Naive thymus-derived CD8-positive, alpha-beta T cell (primary cell): Measurements from ENCODE around the gene STK32B. TPM values are rescaled to one million over a fixed set of nuclear protein-coding genes. Genes with fewer than 3 reads are reported as not detected.
"Not testable (repeated sequence)": the region's sequence is repeated elsewhere in the genome, so short reads cannot be mapped to it uniquely, and the experiment has no call there.

Source experiments
- ATAC-seq, 2 donors: fragments of 150-1000 bp; cut with Tn5 transposase in 1 of 2; sonication (Bioruptor Pico), chemical (Tn5 transposase) in 1 of 2; 1 replicate in 1 of 2; 2 replicates in 1 of 2; pipeline ENCODE4 v1.10.0; 2021; ENCODE audit warnings: mild to moderate bottlenecking in 2 of 2, moderate library complexity in 2 of 2
- POLR2A ChIA-PET: fragments of 350-600 bp; sonication (Branson Sonifier 250); formaldehyde crosslinking; loops from one replicate; lab custom pipeline; 2021; ENCODE audit warnings: antibody characterized with exemption; lab: Charles Lee
- DNase-seq, 10 donors: peaks; one replicate each; pipeline versions ENCODE4 v3.0.0 to v3.0.0-alpha.2; 2020 to 2022
- H3K27ac Mint-ChIP-seq, 10 donors: one replicate each; pipeline ENCODE4 v1.8.0; 2020 to 2022; ENCODE audit warnings: mild to moderate bottlenecking in 10 of 10, mixed read lengths in 10 of 10, moderate library complexity in 4 of 10, inconsistent platforms in 1 of 10
- H3K27me3 Mint-ChIP-seq, 5 donors: one replicate each; pipeline ENCODE4 v1.8.0; 2021 to 2022; ENCODE audit warnings: mixed read lengths in 5 of 5
- H3K36me3 Mint-ChIP-seq, 3 donors: one replicate each; pipeline ENCODE4 v1.8.0; 2020 to 2022; ENCODE audit warnings: mixed read lengths in 3 of 3, mild to moderate bottlenecking in 2 of 3, inconsistent platforms in 1 of 3
- H3K4me1 Mint-ChIP-seq, 4 donors: one replicate each; pipeline ENCODE4 v1.8.0; 2021 to 2022; ENCODE audit warnings: mixed read lengths in 4 of 4
- H3K4me3 Mint-ChIP-seq, 10 donors: one replicate each; pipeline ENCODE4 v1.8.0; 2020 to 2022; ENCODE audit warnings: mild to moderate bottlenecking in 10 of 10, mixed read lengths in 10 of 10, moderate library complexity in 6 of 10, inconsistent platforms in 1 of 10
- H3K9me3 Mint-ChIP-seq, 9 donors: one replicate each; pipeline ENCODE4 v1.8.0; 2020 to 2022; ENCODE audit warnings: mixed read lengths in 9 of 9, mild to moderate bottlenecking in 3 of 9, inconsistent platforms in 1 of 9, moderate library complexity in 1 of 9
- polyA plus RNA-seq, 3 donors: library from polyadenylated mRNA; unstranded; fragments of 300-500 nt; fragmentation: Illumina TruSeq; gene quantifications; one replicate each; pipeline ENCODE4 v1.2.3, GENCODE V29; 2021
- total RNA-seq, 8 experiments: library from RNA in 2 of 8; stranded (reverse) in 2 of 8; gene quantifications; one replicate each; pipeline ENCODE4 v1.2.3 and lab custom pipeline; 2021 to 2026

STK32B gene
- total and polyA plus RNA-seq, 5 experiments from 2014 or later = not detected

- H3K36me3 Mint-ChIP-seq = no peaks in the 10 kb centered on the region
- ATAC-seq (no peak), DNase-seq (no peak)
- peaks cover 0 to 5% (median 0%) of the 10 kb centered on the region in 5 donors for H3K27me3 Mint-ChIP-seq
- H3K4me3 Mint-ChIP-seq = no peak overlapping the region
- peaks cover 0 to 7% (median 0%) of the 10 kb centered on the region in 4 donors for H3K4me1 Mint-ChIP-seq
- POLR2A ChIA-PET = no interaction called here
- H3K27ac Mint-ChIP-seq = no peak overlapping the region
- peaks cover 0 to 14% (median 4%) of the 10 kb centered on the region in 9 donors for H3K9me3 Mint-ChIP-seq
Measured at GRCh38 chr4:5412751-5413150, 361.5 kb downstream of the STK32B start.

GRCh38 chr4:5416637-5417036 lies 365.4 kb downstream of the STK32B start:
- ATAC-seq (no peak), DNase-seq (no peak)
- no peak overlapping the region for H3K27ac Mint-ChIP-seq
- POLR2A ChIA-PET = no interaction called here
- H3K9me3 Mint-ChIP-seq = peaks cover 0 to 19% (median 7%) of the 10 kb centered on the region in 9 donors
- H3K27me3 Mint-ChIP-seq = peaks cover 0 to 12% (median 7%) of the 10 kb centered on the region in 5 donors
- H3K4me3 Mint-ChIP-seq = no peak overlapping the region
- no peaks in the 10 kb centered on the region for H3K36me3 Mint-ChIP-seq
- H3K4me1 Mint-ChIP-seq = peaks cover 0 to 7% (median 0%) of the 10 kb centered on the region in 4 donors

- peaks cover 0 to 13% (median 7%) of the 10 kb centered on the region in 5 donors for H3K27me3 Mint-ChIP-seq
- POLR2A ChIA-PET = no interaction called here
- H3K36me3 Mint-ChIP-seq = no peaks in the 10 kb centered on the region
- H3K4me1 Mint-ChIP-seq = peaks cover 0 to 7% (median 2%) of the 10 kb centered on the region in 4 donors
- H3K9me3 Mint-ChIP-seq = peaks cover 0 to 19% (median 7%) of the 10 kb centered on the region in 9 donors
- no peak overlapping the region for H3K27ac Mint-ChIP-seq
- ATAC-seq = no peak
- no peak for DNase-seq
- no peak overlapping the region for H3K4me3 Mint-ChIP-seq
Measured at GRCh38 chr4:5420266-5420665, 369.0 kb downstream of the STK32B start.

- Mint-ChIP-seq H3K27ac (no peak overlapping the region), H3K4me3 (no peak overlapping the region), H3K4me1 (peaks cover 0 to 3% (median 0%) of the 10 kb centered on the region in 4 donors), H3K36me3 (no peaks in the 10 kb centered on the region), H3K9me3 (peaks cover 0 to 19% (median 7%) of the 10 kb centered on the region in 9 donors), H3K27me3 (peaks cover 0 to 13% (median 7%) of the 10 kb centered on the region in 5 donors)
- DNase-seq = no peak
- ATAC-seq = no peak
- POLR2A ChIA-PET = no interaction called here
Measured at GRCh38 chr4:5421416-5421815, 370.1 kb downstream of the STK32B start.

- Mint-ChIP-seq H3K27me3 (peaks cover 0 to 13% (median 7%) of the 10 kb centered on the region in 5 donors), H3K36me3 (no peaks in the 10 kb centered on the region), H3K27ac (no peak overlapping the region), H3K4me1 (peaks cover 0 to 3% (median 0%) of the 10 kb centered on the region in 4 donors), H3K9me3 (peaks cover 0 to 14% (median 4%) of the 10 kb centered on the region in 9 donors), H3K4me3 (no peak overlapping the region)
- DNase-seq (no peak), ATAC-seq (no peak)
- POLR2A ChIA-PET = no interaction called here
Measured at GRCh38 chr4:5422195-5422594, 370.9 kb downstream of the STK32B start.

- no peak for DNase-seq
- Mint-ChIP-seq H3K4me3 (no peak overlapping the region), H3K9me3 (peaks cover 0 to 2% (median 0%) of the 10 kb centered on the region in 9 donors), H3K36me3 (no peaks in the 10 kb centered on the region), H3K27ac (no peak overlapping the region), H3K27me3 (peaks cover 0 to 13% (median 7%) of the 10 kb centered on the region in 5 donors), H3K4me1 (peaks cover 0 to 3% (median 0%) of the 10 kb centered on the region in 4 donors)
- POLR2A ChIA-PET = no interaction called here
- no peak for ATAC-seq
Measured at GRCh38 chr4:5423670-5424069, 372.4 kb downstream of the STK32B start.

- H3K4me3 Mint-ChIP-seq = no peak overlapping the region
- DNase-seq (no peak), ATAC-seq (no peak)
- peaks cover 0 to 7% (median 0%) of the 10 kb centered on the region in 9 donors for H3K9me3 Mint-ChIP-seq
- no peaks in the 10 kb centered on the region for H3K36me3 Mint-ChIP-seq
- no peak overlapping the region for H3K27ac Mint-ChIP-seq
- H3K4me1 Mint-ChIP-seq = peaks cover 0 to 3% (median 0%) of the 10 kb centered on the region in 4 donors
- POLR2A ChIA-PET = interaction anchor here (0.6 kb wide), 1 partner anchor 51 kb away, joined by 4 read pairs; no protein-coding TSS in a partner anchor
- H3K27me3 Mint-ChIP-seq = peaks cover 0 to 13% (median 7%) of the 10 kb centered on the region in 5 donors
Measured at GRCh38 chr4:5424211-5424610, 372.9 kb downstream of the STK32B start.

GRCh38 chr4:5424901-5425300 lies 373.6 kb downstream of the STK32B start:
- peaks cover 0 to 13% (median 7%) of the 10 kb centered on the region in 5 donors for H3K27me3 Mint-ChIP-seq
- peaks cover 0 to 3% (median 0%) of the 10 kb centered on the region in 4 donors for H3K4me1 Mint-ChIP-seq
- ATAC-seq = no peak
- H3K9me3 Mint-ChIP-seq = peaks cover 0 to 14% (median 0%) of the 10 kb centered on the region in 9 donors
- DNase-seq = no peak
- POLR2A ChIA-PET = no interaction called here
- no peak overlapping the region for H3K27ac Mint-ChIP-seq
- H3K36me3 Mint-ChIP-seq = no peaks in the 10 kb centered on the region
- H3K4me3 Mint-ChIP-seq = no peak overlapping the region

GRCh38 chr4:5429747-5430146 lies 378.5 kb downstream of the STK32B start:
- Mint-ChIP-seq H3K4me3 (no peak overlapping the region), H3K36me3 (no peaks in the 10 kb centered on the region), H3K27ac (no peak overlapping the region), H3K9me3 (peaks cover 0 to 23% (median 4%) of the 10 kb centered on the region in 9 donors), H3K27me3 (peaks cover 0 to 12% (median 4%) of the 10 kb centered on the region in 5 donors), H3K4me1 (no peaks in the 10 kb centered on the region)
- POLR2A ChIA-PET = no interaction called here
- ATAC-seq (no peak), DNase-seq (no peak)

- peaks cover 0 to 18% (median 7%) of the 10 kb centered on the region in 5 donors for H3K27me3 Mint-ChIP-seq
- H3K36me3 Mint-ChIP-seq = peaks cover 0 to 3% (median 0%) of the 10 kb centered on the region in 3 donors
- H3K27ac Mint-ChIP-seq = no peak overlapping the region
- H3K4me3 Mint-ChIP-seq = no peak overlapping the region
- no peaks in the 10 kb centered on the region for H3K4me1 Mint-ChIP-seq
- ATAC-seq (no peak), DNase-seq (no peak)
- POLR2A ChIA-PET = no interaction called here
- peaks cover 0 to 23% (median 4%) of the 10 kb centered on the region in 9 donors for H3K9me3 Mint-ChIP-seq
Measured at GRCh38 chr4:5433196-5433595, 381.9 kb downstream of the STK32B start.

- peaks cover 0 to 19% (median 8%) of the 10 kb centered on the region in 5 donors for H3K27me3 Mint-ChIP-seq
- ATAC-seq (no peak), DNase-seq (no peak)
- peaks cover 0 to 6% (median 0%) of the 10 kb centered on the region in 3 donors for H3K36me3 Mint-ChIP-seq
- peaks cover 3 to 13% (median 5%) of the 10 kb centered on the region in 9 donors for H3K9me3 Mint-ChIP-seq
- H3K27ac Mint-ChIP-seq = no peak overlapping the region
- H3K4me1 Mint-ChIP-seq = no peaks in the 10 kb centered on the region
- H3K4me3 Mint-ChIP-seq = no peak overlapping the region
- POLR2A ChIA-PET = no interaction called here
Measured at GRCh38 chr4:5435201-5435600, 383.9 kb downstream of the STK32B start.

- peaks cover 0 to 6% (median 0%) of the 10 kb centered on the region in 3 donors for H3K36me3 Mint-ChIP-seq
- H3K4me1 Mint-ChIP-seq = no peaks in the 10 kb centered on the region
- no peak for ATAC-seq
- POLR2A ChIA-PET = no interaction called here
- no peak overlapping the region for H3K4me3 Mint-ChIP-seq
- no peak overlapping the region for H3K27ac Mint-ChIP-seq
- H3K9me3 Mint-ChIP-seq = peaks cover 0 to 8% (median 4%) of the 10 kb centered on the region in 9 donors
- peaks cover 0 to 19% (median 8%) of the 10 kb centered on the region in 5 donors for H3K27me3 Mint-ChIP-seq
- no peak for DNase-seq
Measured at GRCh38 chr4:5435823-5436222, 384.5 kb downstream of the STK32B start.

GRCh38 chr4:5443976-5444802 lies 392.9 kb downstream of the STK32B start:
- H3K27ac Mint-ChIP-seq, H3K36me3 Mint-ChIP-seq, H3K9me3 Mint-ChIP-seq, H3K27me3 Mint-ChIP-seq, H3K4me1 Mint-ChIP-seq, DNase-seq, ATAC-seq, H3K4me3 Mint-ChIP-seq, POLR2A ChIA-PET: not testable (repeated sequence)
